CD4-positive, alpha-beta T cell treated with Interleukin-4 for 1 hour (primary cell): Measurements from ENCODE around the gene PPP1R9B.

Source experiments
- DNase-seq, 2 donors: peaks; one replicate each; pipeline ENCODE4 v3.0.0-alpha.2; 2020 to 2022

Gene PPP1R9B

DNA sequence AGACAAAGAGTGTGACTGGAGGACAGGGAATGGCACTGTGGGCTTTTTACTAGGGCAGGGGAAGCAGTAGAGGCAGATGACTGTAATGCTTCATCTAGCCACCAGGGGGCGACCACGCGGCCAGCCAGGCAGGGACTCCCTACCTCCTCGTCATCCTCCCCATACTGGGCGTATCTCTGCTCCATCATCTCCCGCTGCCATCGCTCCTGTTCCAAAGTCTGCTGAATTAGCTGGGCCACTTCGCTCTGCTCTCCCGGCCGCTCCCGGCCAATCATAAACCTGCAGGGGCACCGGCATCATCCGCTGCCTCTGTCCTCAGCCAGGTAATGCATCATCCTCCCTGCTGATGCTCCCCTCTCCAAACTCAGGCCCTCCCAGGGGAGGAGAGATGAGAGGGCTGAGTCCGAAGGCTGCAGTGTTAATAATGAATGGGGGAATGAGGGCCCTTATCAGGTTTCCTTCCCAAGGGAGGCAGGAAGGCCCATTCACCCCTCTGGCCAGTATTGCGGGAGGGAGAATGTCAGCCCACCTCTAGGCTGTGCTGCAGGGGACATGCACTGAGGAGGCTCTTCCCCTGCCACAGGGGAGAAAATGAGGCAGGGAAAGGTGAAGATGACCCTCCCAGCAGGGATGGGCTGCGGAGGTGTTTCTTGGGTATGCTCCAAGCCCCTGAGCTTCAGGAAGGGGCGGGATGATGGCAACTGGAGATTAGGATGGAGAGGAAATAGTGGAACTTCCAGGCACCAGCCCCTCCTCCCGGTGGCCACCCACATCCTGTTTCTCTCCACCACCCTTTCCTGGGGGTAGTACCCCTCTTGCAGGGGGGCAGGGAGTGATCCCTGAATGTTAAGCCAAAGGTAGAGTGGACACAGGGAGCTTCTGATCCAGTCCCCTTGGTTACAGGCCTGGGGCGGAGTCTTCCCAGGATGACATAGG is 10.3 kb downstream of the PPP1R9B start:
- peak; percentile 83 to 85 for DNase-seq

DNA sequence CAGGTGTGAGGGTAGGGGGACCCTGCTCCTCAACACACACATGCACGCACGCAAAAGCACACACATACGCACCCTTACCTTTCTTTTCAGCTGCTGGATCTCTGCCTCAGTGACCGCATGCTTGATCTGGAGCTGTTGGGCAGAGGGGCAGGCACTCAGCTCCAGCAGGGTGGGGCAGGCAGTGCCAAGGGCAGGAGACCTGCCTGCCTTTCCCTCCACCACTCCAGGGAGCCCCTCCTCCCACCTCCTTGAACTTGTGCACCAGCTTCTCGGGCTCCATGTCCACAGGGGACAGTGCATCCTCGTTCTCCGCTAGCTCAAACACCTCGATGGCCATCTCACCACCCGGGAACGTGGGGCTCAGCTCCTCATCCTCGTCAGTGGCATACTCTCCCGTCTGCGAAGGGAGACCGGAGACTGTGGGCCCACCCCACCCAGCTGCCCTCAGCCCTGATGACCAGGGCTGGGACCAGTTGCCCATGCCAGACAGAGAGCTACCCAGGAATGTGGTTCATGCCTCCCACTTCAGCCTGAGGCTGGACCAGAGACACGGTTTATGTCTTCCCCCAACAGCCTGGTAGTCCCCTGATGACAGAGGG is 11.2 kb downstream of the PPP1R9B start:
- DNase-seq, result no peak

DNA sequence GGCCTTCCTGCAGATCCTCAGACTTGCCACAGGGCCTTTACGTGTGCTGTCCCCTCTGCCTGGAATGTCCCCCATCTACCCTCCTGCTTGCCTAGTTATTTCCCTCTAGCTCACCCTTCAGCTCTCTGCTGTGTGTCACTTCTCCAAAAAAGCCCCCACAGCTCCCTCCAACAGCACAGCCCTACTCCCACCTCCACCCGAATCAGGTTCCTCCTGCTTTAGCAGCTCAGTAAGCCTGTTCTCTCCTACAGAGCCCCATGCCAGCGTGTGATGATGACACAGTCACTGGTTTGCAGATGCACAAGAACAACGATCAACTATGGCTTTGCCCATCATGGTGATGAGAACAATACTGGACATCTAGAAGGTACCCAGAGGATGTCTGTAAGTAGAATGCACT is 13.4 kb downstream of the PPP1R9B start:
- DNase-seq, result no peak

DNA sequence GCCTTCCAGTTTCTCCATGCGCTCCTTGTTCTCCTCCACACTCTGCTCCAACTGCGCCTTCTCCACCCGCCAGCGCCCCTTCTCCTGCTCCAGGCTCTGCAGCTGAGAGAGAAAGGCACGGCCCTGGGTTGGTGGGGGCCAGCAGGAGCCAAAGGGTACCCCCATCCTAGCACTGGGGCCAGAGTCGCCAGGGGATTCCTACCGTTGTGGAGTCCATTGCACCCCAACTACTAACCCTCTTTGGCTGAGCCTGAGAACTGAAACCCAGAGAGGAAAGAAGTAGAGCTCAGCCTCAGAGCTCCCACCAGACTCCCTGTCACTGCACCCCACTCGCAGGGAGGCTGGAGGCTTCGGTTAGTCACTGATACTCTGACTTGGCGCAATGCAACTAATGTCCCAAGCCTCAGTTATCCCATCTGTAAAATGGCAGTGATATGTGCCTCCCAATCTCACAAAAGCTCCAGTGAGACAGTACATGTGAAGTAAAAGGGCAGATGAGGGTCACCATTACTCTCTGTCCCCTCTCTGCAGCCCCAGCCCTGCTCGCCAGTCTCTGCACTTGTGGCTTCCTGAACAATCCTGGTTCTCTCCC is 14.3 kb downstream of the PPP1R9B start:
- no peak for DNase-seq

DNA sequence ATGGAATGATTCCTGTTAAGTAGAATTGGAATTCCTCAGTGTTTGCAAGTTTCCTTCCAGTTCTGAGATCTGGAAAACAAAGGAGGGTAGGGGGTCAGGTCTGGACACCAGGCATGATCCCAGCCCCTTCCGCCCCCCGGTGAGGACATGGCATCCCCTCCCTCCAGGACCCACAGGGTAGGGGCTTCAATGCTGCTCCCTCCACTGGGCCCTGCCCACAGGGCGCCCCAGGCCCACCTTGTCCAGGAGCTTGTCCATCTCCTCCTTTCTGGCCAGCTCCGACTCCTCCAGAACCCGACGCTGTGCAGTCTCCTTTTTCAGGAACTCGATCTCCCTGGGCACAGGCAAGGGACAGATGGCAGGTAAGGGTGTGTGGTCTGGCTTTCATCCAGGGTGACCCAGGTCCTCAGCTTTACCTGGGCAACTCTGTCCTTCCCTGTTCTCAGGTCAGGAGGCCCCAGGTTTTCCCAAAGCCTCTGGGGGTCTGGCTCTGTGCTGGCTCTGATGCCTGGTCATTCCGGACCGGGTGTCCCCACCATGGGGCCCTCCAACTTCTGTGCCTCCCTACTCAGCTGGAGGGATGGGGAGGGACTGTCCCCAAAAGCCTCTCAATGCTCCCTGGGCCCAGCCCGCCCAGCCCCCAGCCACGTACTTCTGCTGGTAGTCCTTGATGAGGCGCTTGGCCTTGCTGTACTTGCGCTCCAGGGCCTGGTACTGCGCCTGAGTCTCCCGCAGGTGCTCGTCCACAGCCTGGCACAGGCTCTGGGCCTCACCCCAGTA is 15.0 kb downstream of the PPP1R9B start:
- no peak for DNase-seq

DNA sequence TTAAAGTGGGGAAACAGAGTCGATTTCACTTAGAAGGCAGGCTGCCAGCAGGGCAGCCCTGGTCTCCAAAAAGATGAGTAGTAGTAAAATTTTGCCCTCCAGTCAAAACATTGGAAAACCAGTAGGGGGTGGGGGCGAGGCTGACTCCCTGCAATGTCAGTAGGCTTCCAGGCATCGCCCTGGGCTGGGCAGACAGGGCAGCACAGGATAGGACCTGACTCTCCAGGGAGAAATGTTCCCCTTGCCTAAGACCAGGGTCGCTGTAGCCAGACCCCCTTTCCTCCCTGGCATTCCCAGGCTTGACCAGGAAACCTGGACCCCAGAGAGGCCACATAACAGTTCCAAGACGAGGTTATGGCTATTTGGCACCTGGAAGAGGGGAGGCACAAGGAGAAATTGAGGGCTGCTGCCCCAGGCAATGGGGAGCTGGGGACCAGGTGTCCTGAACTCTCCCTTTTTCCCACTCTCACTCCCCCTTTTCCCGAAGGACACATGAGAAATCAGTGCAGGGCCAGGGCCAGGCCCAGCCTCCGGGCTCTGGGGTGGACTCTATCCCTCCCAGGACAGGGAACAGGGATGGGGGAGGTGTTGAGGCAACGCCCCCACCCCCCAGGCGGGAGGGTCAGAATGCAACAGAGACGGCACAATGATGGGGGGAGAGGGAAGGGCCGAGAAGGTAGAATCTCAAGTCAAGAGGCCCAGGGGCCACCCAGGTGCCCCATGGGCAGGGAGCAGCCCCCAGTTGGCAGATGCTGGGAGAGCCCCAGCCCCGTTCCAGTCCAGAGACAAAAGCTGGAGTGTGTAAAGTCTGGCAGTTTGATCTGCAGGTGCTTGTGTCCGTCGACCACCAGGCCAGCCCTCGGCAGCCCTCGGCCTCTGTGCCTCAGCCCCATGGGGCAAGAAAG is 16.0 kb downstream of the PPP1R9B start:
- no peak for DNase-seq

DNA sequence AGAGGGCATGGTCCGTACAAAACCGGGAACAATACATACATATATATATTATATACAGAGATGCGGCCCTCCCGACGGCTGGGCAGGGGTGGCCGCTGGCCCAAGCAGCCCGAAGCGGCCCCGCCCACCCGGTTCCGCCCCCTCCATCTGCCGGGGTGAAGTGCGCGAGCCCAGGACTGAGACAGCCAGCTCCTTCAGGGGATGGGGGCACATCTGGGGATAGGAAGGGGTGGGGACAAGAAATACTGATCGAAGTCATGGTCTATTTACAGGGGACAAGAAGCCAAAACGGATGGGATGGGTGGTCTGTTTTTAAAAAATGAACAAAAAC is 16.7 kb downstream of the PPP1R9B start:
- DNase-seq, result no peak

DNA sequence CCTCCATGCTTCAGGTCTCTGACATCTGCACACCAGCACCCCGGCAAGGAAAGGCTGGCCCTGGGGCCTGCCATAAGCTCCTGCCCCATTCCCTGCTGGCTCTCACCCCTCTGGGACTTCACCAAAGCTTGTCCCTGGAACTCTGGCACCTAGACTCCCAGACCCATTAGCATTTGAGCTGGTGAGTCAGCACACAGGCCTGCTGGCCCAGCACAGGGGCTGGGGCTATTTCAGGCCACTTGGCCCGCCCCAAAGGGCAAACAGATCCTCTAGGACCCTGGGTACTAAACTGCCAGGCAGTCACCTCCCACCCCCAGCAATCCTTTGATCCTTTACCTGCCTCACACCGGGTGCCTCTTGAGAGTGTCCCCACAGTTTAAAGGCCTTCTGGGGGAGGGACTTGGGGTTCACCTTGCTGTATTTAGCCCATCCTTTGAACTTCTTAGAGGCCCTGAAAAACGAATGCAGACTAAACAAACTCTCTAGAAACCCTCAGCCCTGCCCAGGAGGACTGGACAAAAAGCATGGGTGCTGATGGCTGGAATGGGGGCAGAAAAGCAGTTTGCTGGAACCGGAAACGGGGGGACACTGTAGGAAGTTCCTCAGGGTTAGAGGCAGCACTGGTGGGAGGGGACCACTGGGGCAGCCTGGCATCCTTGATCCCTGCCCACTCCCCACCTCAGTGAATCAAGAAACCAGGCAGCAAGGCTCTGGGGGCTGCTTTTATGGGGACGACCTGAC is 17.3 kb downstream of the PPP1R9B start:
- no peak for DNase-seq

DNA sequence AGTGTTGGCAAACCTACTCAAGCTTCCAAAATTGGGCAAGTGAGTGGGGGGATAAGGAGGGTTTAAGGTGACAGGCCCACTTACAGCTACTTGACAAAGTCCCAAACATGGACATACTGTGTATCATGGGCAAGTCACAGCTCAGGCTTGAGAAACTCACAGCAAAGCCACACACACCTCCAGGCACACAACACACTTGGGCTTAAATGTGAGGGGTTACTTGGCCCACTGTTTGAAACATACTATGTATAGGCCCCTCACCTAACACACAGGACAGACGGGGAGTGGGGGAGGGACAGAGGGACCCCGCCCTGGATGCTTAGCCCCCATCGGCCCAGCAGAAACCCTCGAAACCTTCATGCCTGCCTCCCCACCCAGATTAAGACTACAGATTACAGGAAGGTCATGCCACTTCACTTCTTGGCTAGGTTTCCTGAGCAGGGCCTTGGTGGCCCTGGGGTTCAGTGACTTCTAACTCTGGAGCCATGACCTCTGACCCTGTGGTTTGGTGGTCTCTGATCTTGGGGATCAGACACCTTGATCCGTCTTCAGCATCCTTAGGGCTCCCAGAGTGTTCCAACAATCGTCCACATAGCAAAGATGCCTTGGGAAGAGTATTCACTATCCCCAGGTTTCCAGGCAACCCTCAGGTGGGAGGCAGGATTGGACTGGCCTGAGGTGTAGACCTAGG is 18.2 kb downstream of the PPP1R9B start:
- DNase-seq, result no peak

DNA sequence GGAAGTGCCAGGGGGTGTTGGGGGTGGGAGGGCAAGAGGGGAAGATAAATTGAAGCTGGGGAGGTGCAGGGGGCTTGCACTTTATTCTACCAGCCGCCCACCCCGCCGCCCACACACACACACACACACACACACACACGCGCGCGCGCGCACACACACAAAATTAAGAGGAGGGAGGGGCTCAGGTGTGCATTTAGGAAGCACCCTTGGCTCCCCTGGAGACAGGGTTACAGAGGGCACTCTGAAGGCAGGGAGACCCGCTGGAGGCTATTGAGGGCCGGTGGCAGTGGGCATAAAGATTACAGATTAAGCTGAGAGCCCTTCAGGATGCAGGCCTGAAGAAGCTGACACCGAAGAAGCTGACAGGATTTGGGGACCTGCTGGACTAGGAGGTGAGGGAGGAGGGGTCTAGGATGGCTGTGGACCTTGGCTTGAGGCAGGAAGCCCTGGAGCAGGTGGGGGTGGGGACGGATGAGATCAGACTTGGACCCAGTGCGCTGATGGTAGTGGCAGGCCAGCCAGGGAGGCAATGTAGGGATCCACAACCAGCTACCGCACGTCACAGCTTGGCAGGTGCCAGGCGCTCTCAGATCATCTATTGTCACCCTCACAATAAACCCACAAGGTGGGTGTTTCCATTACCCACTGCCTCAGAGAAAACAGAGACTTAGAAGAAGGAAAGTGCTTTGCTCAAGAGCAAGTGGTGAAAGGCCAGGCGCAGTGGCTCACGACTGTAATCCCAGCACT is 19.7 kb downstream of the PPP1R9B start:
- no peak for DNase-seq

DNA sequence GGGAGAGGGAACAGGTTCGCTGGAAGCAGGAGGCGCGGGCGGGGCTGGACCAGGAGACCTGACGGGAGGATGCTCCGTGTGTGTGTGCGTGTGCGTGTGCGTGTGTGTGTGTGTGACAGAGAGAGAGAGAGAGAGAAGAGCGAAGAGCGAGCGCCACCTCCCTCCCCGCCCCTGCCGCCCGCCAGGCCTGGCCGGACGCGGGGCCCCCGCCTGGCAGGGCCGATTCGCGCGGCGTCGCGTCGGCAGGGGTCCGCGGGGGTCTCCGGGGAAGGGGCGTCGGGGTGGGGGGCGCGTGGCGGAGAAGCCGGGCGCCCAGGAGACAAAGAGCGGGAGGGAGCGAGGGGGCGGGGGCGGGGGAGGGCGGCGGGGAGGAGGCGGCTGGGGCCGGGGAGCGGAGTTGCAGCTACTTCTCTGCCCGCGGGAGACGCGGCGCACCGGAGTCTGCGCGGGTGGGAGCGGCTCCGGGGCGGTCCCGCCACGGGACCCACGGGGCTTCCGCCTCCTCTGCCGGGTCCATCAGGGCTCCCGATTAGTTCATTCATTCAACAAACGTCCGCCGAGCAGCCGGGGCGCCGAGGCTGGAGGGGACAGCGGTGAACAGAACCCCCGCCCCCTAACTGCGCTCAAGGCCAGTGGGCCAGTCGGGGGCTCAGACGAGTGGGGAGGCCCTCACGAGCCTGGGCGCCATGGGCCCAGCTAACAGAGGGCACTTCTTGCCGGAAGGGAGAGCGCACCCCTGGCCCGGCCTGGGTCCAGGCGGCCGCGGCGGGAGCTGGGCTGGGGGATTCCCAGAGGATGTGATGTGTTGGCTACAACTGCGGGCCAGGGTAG is 20.5 kb downstream of the PPP1R9B start, which contains the start of gene SAMD14:
SAMD14 (minus strand) TSS at position 433 of the 831 bp plus-strand sequence. CDS start 5,201 bp downstream, outside the sequence.
- DNase-seq, result peak; percentile 59 to 71

DNA sequence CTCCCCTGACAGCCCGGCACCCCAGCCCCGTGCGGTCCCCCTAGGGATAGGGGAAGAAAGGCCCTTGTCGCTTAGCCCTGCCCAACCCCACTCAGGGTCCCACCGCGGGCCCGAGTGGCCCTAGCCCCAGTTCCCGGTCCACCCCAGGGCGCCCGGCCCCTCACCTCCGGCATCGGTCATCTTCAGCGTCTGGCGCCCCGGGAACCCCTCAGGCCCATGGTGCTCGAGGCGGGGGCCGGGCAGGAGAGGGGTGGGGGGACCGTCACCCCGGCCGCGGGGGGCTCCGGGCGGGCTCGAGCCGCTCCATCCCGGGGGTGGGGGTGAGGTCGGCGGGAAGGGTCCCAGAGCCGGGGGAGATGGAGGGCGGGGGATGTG is 21.1 kb downstream of the PPP1R9B start:
- DNase-seq, result no peak

DNA sequence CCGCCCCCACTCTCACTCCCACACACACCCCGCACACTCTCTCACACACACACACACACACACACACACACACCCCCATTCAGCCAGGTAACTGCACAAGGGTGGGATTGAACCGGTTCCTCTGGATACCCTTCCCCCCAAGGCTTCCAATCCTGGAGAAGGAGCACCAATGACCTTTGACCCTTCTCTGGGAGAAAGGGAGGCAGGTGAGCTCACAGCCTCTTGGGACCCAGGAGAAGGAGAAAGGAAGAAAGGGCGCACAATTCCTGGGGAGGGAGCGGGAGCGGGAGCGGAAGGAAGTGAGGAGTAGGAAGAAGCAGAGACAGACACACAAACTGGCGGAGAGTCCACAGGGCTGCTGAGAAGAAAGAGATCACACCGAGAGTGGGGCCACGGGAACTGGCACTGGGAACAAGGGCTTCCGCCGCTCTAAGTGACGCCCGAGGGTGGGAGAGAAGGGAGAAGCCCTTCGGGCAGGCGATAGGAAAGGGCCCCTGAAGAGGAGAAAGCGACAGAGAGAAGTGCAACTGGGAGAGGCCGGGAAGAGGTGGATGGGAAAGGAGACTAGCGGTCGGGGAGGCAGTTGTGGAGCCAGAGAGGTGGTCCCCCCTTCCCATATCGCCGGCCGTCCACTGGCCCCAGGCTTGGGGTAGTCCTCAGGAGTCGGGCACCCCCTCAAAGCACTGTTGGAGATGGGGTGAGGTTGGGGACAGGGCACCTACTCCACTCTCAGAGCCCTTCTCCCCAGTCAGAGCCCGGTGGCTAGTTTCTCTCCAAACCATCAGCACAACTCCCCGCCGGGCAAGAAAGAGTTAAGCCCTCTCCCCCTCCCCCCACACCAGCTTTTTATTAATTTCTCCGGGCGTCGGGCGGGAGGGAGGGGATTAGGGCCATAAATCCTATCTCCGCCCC is 21.8 kb downstream of the PPP1R9B start:
- no peak for DNase-seq

DNA sequence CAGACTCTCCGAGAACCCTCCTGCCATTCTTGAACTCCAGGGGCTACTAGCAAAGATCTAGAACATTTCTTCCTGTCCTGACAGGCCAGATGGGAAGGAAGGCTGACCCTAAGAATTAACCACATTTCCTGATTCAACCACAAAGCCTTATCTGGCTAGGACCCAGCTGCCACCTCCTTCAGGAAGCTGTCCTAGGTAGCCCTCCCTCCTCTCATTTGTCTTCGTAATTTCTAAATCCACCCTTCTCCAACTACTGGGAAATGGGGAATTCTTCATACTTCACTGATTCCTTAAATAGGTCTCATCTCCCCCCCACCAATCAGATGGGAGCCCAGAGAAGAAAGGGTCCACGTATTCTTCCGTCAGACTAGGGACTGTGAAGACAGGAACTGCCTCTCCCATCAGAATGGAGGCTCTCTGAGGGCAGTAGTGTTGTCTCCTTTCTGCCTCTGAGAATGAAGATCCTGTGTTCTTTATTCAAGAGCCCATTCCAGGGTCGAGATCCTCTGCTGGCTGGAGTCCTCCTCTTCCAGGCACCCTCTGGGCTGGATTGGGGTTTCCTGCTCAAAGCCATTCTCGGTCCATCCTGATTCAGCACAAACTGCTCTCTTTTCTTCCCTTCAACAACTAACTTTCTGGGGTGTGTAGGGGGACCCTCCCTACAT is 22.6 kb downstream of the PPP1R9B start:
- no peak for DNase-seq

DNA sequence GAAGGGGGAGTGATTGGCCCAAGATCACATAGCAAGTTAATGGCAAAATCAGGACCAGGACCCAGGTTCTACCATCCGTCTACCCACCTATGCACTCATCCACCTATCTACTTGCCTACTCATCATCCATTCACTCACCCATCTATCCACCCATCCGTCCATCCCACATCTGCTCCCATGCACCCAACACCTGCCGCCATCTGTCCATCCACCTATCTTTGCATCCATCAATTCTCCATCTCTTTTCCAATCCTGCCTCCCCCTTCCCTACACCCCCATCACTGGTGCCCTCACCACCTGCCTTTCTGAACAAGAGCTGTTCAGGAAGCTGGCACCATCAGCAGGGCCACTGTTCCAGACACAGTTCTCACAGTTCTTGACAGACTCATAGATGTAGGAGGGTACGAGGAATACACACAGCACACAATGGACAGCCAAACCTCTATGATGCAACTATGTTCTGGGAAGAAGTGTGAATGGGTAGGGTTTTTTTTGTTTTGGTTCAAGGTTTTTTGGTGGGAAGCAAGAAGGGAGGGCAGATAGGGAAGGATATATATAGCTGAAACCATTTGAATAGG is 25.0 kb downstream of the PPP1R9B start:
- DNase-seq, result no peak

DNA sequence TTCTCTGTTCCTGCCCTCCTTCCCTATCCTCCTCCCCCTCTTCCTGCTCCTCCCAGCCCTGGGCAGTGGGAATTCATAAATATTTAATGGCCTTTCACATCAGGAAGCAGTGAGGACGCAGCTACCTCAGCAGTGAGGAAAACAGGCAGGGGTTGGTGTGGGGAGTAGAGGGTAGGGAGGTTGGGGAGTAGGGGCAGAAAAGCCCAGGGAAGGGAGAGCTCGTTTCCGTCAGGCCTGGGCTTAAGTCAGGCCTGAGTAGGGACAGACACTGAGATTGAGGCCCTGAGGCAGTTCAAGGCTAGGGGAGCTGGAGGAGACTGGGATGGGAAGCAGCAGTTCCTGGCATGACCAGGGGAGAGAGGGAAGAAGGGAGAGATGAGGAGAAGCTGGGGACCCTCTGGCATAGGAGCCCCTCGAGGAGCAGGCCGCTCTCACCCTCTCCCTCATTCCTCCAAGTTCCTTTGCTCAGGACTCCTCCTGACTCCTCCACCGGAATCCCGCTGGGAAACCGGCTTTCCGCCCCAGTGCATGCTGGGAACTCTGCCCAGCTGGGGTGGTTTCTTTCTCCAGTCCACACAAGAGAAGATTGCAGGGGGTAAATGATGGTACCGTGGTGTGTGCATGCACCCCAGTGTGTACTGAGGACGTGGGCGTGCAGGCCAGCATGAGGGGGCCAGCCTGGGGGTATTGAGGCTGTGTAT is 26.7 kb downstream of the PPP1R9B start:
- no peak for DNase-seq
